Mammary epithelial cell (primary cell): Measurements from ENCODE around the gene ZNRD2.
A peak's percentile ranks its signal among the peaks of the same experiment; 100 is the strongest.

Experiments used
- CTCF ChIP-seq, 2 donors: IDR thresholded peaks in 1 of 2; conservative IDR thresholded peaks in 1 of 2; 2 replicates each; pipeline ENCODE4 v1.5.1; 2011 to 2012; ENCODE audit warnings: inconsistent platforms in 2 of 2, low read length in 2 of 2, mild to moderate bottlenecking in 2 of 2, control low read depth in 1 of 2, low read depth in 1 of 2; ENCODE audit not compliant: insufficient read depth in 1 of 2; ENCODE audit errors: extremely low read depth in 1 of 2
- EZH2 ChIP-seq: IDR thresholded peaks from 2 replicates; pipeline ENCODE4 v1.6.1; 2012; ENCODE audit warnings: low read length, inconsistent platforms, borderline replicate concordance

- TF ChIP-seq CTCF (conservative IDR thresholded peaks at IDR 0.05 in 1 of 2, IDR thresholded peaks at IDR 0.05 in 1 of 2; ENCODE audit: extremely low read depth in 1 of 2, insufficient read depth in 1 of 2, low read depth in 1 of 2, low read length in 2 of 2) (peak; percentile 49 to 68), EZH2 (no peak)
Observed at GRCh38 chr11:65574109-65574810, 4.0 kb downstream of the ZNRD2 start.
